COLO668 (cell line): ENCODE data around the gene SERAC1.

Experiments
- DNase-seq: peaks from one replicate; lab custom pipeline; 2025; ENCODE audit not compliant: unreplicated experiment; lab: John Stamatoyannopoulos, UW

Gene SERAC1

DNA sequence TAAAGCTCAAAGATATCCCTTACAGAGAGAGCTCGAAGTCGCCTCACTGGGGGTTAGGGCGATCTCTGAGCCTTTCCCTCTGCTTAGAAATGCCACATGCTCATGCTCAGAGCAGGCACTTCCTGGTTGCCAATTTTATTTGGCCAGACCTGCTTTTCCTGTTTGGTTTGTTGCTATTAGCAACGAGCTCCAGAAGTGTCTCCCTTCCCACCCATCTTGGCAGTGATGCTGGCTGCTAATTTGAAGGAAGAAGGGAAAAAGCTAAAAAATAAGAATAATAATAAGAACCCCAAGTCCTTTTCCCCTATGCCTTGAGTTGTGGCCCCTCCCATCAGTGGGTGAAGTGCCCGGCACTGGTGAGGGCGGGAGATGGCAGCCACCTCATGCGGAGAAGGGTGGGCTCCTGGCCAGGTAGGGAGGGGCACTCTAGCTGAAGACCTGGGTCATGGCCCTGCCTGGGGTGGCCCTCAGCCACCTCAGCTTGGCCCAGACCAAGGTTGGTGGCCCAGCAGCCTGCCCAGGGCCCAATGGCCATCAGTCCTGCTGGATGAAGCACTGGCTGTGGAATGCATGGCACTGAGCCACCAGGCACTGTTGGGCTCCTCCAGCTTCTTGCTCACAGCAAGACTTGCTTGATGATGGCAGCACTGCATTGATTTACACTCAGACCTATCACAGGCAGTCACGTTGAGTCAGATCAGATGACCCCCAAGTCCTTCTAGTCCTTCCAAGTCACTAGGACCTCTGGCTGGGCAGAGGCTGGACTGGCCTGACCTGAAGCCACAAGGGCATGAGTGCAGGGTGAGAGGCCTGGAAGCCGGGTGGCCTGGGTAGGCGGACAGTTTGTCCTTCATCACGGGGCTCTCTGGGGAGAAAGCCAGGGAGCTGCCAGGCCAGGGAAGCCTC lies 107.4 kb downstream of the SERAC1 start:
- DNase-seq: peak; percentile 15
